HG03045 (cell line): ENCODE measurements around the gene PRKCQ.

Source experiments
- ATAC-seq: cut with Tn5 transposase; IDR thresholded peaks from one replicate; pipeline ENCODE4 v1.9.1; 2021; ENCODE audit warnings: mild to moderate bottlenecking, moderate library complexity; ENCODE audit not compliant: unreplicated experiment

PRKCQ gene

GRCh38 chr10:6569259-6569658 is 10.8 kb downstream of the PRKCQ start:
- no peak for ATAC-seq

GRCh38 chr10:6567884-6568283 is 12.2 kb downstream of the PRKCQ start:
- no peak for ATAC-seq

- ATAC-seq = no peak
Observed at GRCh38 chr10:6567203-6567703, 12.8 kb downstream of the PRKCQ start.

GRCh38 chr10:6565588-6565987 is 14.5 kb downstream of the PRKCQ start:
- no peak for ATAC-seq

- ATAC-seq = no peak
Observed at GRCh38 chr10:6564367-6564766, 15.7 kb downstream of the PRKCQ start.

GRCh38 chr10:6563731-6564130 is 16.3 kb downstream of the PRKCQ start:
- ATAC-seq = no peak

GRCh38 chr10:6563075-6563474 is 17.0 kb downstream of the PRKCQ start:
- no peak for ATAC-seq

- ATAC-seq = no peak
Observed at GRCh38 chr10:6562221-6562620, 17.9 kb downstream of the PRKCQ start.

- no peak for ATAC-seq
Observed at GRCh38 chr10:6561552-6561951, 18.5 kb downstream of the PRKCQ start.

- no peak for ATAC-seq
Observed at GRCh38 chr10:6558759-6559461, 21.2 kb downstream of the PRKCQ start.

- no peak for ATAC-seq
Observed at GRCh38 chr10:6558272-6558671, 21.8 kb downstream of the PRKCQ start.

- no peak for ATAC-seq
Observed at GRCh38 chr10:6553937-6554336, 26.1 kb downstream of the PRKCQ start.

- no peak for ATAC-seq
Observed at GRCh38 chr10:6543431-6544005, 36.6 kb downstream of the PRKCQ start.

GRCh38 chr10:6542999-6543430 is 37.1 kb downstream of the PRKCQ start:
- ATAC-seq = no peak

- no peak for ATAC-seq
Observed at GRCh38 chr10:6539833-6540232, 40.2 kb downstream of the PRKCQ start.

- ATAC-seq = no peak
Observed at GRCh38 chr10:6537770-6538169, 42.3 kb downstream of the PRKCQ start.

GRCh38 chr10:6536102-6536501 is 44.0 kb downstream of the PRKCQ start:
- ATAC-seq = no peak

GRCh38 chr10:6535156-6535764 is 44.8 kb downstream of the PRKCQ start:
- no peak for ATAC-seq

- no peak for ATAC-seq
Observed at GRCh38 chr10:6532321-6532720, 47.8 kb downstream of the PRKCQ start.

- no peak for ATAC-seq
Observed at GRCh38 chr10:6530966-6531365, 49.1 kb downstream of the PRKCQ start.

- ATAC-seq = no peak
Observed at GRCh38 chr10:6530211-6530840, 49.8 kb downstream of the PRKCQ start.
